Kidney (tissue), 14 donors: ENCODE results near the gene CNTN5. TPM values are rescaled to one million over a fixed set of nuclear protein-coding genes. Genes with fewer than 3 reads are reported as not detected.

ENCODE experiments used
- DNase-seq, 5 donors: peaks; one replicate each; pipeline ENCODE4 v3.0.0-alpha.2; 2013 to 2020
- FAIRE-seq: peaks from 2 replicates; lab custom pipeline; 2012; peaks lifted over from hg19 to GRCh38; lab: Jason Lieb, UNC
- H3K27ac ChIP-seq, 2 donors: one replicate each; pipeline ENCODE4 v1.7.0; 2013; ENCODE audit warnings: low read depth in 2 of 2, low read length in 2 of 2, inconsistent platforms in 1 of 2
- H3K27me3 ChIP-seq: one replicate; pipeline ENCODE4 v1.7.1; 2013; ENCODE audit warnings: low read length, inconsistent platforms; ENCODE audit not compliant: control insufficient read depth, insufficient read depth
- H3K36me3 ChIP-seq, 3 donors: one replicate each; pipeline versions ENCODE4 v1.7.0 to v1.7.1; 2013; ENCODE audit warnings: low read length in 3 of 3, control low read depth in 1 of 3, inconsistent platforms in 1 of 3; ENCODE audit not compliant: insufficient read depth in 3 of 3, control insufficient read depth in 2 of 3
- H3K4me1 ChIP-seq, 3 donors: one replicate each; pipeline versions ENCODE4 v1.7.0 to v1.7.1; 2013; ENCODE audit warnings: low read length in 3 of 3, inconsistent platforms in 1 of 3, low read depth in 1 of 3; ENCODE audit not compliant: control insufficient read depth in 2 of 3, insufficient read depth in 2 of 3
- H3K4me3 ChIP-seq, 3 donors: one replicate each; pipeline versions ENCODE4 v1.7.0 to v1.8.1; 2013; ENCODE audit warnings: low read length in 3 of 3, control low read depth in 1 of 3, inconsistent platforms in 1 of 3
- H3K9ac ChIP-seq, 3 donors: one replicate each; pipeline versions ENCODE4 v1.7.0 to v1.7.1; 2013; ENCODE audit warnings: low read length in 3 of 3, control low read depth in 1 of 3, inconsistent platforms in 1 of 3
- H3K9me3 ChIP-seq, 3 donors: one replicate each; pipeline versions ENCODE4 v1.7.0 to v1.7.1; 2013; ENCODE audit warnings: low read length in 3 of 3, control low read depth in 1 of 3, inconsistent platforms in 1 of 3; ENCODE audit not compliant: control insufficient read depth in 2 of 3, insufficient read depth in 1 of 3
- intact Hi-C: fragments of 100-400 bp; cut with DNase I; formaldehyde crosslinking; loops from one replicate; pipeline ENCODE4 v1.11.1; 2022
- polyA plus RNA-seq: library from polyadenylated mRNA; stranded (reverse); fragments of 350-450 nt; fragmentation: Illumina TruSeq; extraction: RNeasy Lipid Tissue Mini Kit (QIAGEN cat#74804); gene quantifications from one replicate; pipeline ENCODE4 v1.2.3, GENCODE V29; 2014; ENCODE audit warnings: low read depth, low replicate concordance; ENCODE audit not compliant: insufficient read depth
- total RNA-seq: library from RNA; stranded (reverse); fragmentation: NEBNext Ultra II Directional; extraction: Animal tissue kit (Norgen Biotek cat#: 25700); gene quantifications from one replicate; pipeline ENCODE4 v1.2.1, GENCODE V29; 2021
- TF ChIP-seq, protein P1 (sequence below): IDR thresholded peaks from 3 replicates; pipeline ENCODE4 v1.5.1; 2012; ENCODE audit warnings: mild to moderate bottlenecking, moderate library complexity, borderline replicate concordance; ENCODE audit not compliant: insufficient read depth; ENCODE audit errors: extremely low read depth
- donor health status: control.
- donor health status: control.
- donor health status: control.
- donor health status: control.
- donor health status: control.
- donor health status: DM: yes; HTN: yes; CAD: no.
- donor health status: Normal renal cell carcinoma (clear cell type).

The CNTN5 gene
- total and polyA plus RNA-seq, 2 donors from 2014 or later = 0.11 to 0.66 TPM

DNA sequence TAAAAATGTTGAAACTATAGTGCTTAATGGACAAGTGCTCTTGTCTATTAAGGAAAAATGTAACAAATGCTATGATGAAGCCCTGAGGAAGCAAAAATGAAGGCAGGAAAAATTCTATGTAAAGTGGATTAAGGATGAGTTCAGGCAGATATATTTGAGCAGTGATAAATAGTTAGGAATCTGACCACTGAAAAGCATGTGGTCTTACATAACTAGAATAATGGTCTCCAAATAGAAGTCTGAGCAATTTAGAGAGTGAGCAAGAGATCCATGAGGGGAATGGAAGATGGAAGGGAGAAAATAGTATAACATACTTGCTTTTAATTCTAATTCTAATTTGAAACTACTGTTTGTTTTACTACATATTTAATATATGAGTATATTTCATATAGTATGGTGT, 1155.7 kb downstream of the CNTN5 start:
- H3K4me3 ChIP-seq = no peak overlapping the region
- no peaks in the 10 kb centered on the region for H3K27me3 ChIP-seq
- DNase-seq = no peak
- intact Hi-C loops = no loop called here
- H3K27ac ChIP-seq = no peak overlapping the region
- no peaks in the 10 kb centered on the region for H3K36me3 ChIP-seq
- TF ChIP-seq, protein P1, sequence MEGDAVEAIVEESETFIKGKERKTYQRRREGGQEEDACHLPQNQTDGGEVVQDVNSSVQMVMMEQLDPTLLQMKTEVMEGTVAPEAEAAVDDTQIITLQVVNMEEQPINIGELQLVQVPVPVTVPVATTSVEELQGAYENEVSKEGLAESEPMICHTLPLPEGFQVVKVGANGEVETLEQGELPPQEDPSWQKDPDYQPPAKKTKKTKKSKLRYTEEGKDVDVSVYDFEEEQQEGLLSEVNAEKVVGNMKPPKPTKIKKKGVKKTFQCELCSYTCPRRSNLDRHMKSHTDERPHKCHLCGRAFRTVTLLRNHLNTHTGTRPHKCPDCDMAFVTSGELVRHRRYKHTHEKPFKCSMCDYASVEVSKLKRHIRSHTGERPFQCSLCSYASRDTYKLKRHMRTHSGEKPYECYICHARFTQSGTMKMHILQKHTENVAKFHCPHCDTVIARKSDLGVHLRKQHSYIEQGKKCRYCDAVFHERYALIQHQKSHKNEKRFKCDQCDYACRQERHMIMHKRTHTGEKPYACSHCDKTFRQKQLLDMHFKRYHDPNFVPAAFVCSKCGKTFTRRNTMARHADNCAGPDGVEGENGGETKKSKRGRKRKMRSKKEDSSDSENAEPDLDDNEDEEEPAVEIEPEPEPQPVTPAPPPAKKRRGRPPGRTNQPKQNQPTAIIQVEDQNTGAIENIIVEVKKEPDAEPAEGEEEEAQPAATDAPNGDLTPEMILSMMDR = no peak
- no peak overlapping the region for H3K9ac ChIP-seq
- no peaks in the 10 kb centered on the region for H3K9me3 ChIP-seq
- no peaks in the 10 kb centered on the region for H3K4me1 ChIP-seq
- FAIRE-seq = no peak

DNA sequence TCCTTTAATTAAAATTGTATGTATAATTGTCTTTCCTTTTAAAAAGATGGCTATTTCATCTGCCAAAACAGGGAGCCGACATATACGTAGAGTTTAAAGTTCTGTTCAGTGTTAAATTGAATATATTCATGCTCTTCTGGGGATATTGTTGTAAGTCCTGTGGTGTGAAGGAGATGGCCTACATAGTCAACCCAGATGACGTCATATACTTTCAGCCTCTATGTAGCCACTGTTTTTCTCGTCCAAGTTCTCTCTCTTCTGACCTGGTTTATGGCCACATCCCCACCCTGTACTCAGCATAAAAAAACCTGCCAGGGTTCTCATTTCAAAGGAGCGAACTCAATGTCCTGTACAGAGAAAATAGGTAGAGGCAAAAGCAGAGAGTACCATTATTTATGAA, 1156.9 kb downstream of the CNTN5 start:
- FAIRE-seq (no peak), DNase-seq (no peak)
- H3K27ac ChIP-seq = no peak overlapping the region
- no peak overlapping the region for H3K4me3 ChIP-seq
- intact Hi-C loops = no loop called here
- no peak overlapping the region for H3K9ac ChIP-seq
- no peaks in the 10 kb centered on the region for H3K36me3 ChIP-seq
- no peaks in the 10 kb centered on the region for H3K4me1 ChIP-seq
- no peaks in the 10 kb centered on the region for H3K27me3 ChIP-seq
- no peaks in the 10 kb centered on the region for H3K9me3 ChIP-seq
- TF ChIP-seq, protein P1 = no peak

DNA sequence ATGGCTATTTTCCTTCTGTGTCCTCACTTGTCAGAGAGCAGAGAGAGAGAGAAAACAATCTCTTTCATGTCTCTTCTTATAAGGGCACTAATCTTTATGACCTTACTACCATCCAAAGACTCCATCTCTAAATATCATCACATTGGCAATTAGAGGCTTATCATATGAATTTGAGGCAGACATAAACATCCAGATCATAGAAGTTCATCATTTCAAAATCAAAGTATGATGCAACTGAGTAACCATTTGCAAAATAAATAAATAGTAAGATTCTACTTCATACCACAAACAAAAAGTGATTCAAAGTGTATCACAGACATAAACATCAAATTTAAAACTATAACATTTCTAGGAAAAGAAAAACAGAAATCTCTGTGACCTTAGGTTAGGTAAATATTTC, 1161.6 kb downstream of the CNTN5 start:
- intact Hi-C loops = no loop called here
- no peak for FAIRE-seq

DNA sequence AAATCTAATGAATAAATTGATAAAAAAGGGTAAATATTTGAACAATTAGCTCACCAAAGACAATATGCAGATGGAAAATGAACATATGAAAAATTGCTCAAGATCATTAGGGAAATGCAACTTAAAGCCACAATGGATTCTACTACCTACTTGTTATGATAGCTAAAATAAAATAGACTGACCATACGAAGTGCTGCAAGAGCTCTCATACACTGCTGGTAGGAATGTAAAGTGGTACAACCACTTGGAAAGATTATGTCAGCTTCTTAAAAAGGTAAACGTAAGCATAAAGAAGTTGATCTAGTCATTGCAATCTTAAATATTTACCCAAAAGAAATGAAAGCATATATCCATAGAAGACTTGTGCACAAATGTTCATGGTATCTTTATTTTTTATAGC, 1162.2 kb downstream of the CNTN5 start:
- Histone ChIP-seq H3K27me3 (no peaks in the 10 kb centered on the region), H3K27ac (no peak overlapping the region), H3K9me3 (no peaks in the 10 kb centered on the region), H3K4me3 (no peak overlapping the region), H3K4me1 (no peaks in the 10 kb centered on the region), H3K9ac (no peak overlapping the region), H3K36me3 (no peaks in the 10 kb centered on the region)
- intact Hi-C loops = no loop called here
- DNase-seq (no peak), FAIRE-seq (no peak)
- TF ChIP-seq, protein P1 = no peak

More for the DNA sequence above, 1161.6 kb downstream of the CNTN5 start:
- DNase-seq = no peak
- Histone ChIP-seq H3K9me3 (no peaks in the 10 kb centered on the region), H3K27me3 (no peaks in the 10 kb centered on the region), H3K36me3 (no peaks in the 10 kb centered on the region), H3K4me3 (no peak overlapping the region), H3K9ac (no peak overlapping the region), H3K27ac (no peak overlapping the region), H3K4me1 (no peaks in the 10 kb centered on the region)
- TF ChIP-seq, protein P1 = no peak
